Body of pancreas (tissue), 4 donors: ENCODE results near the gene VCP.

ENCODE experiments used
- CTCF ChIP-seq, 7 experiments: fragments of 450-650 bp in 4 of 7; fragments of 200-600 bp in 3 of 7; sonication (generic) in 3 of 7; IDR thresholded peaks; one replicate each; pipeline ENCODE4 v1.5.1; 2016 to 2019; ENCODE audit warnings: antibody characterized with exemption in 7 of 7
- POLR2A ChIP-seq, 3 donors: fragments of 450-650 bp; IDR thresholded peaks; one replicate each; pipeline ENCODE4 v1.6.1; 2016; ENCODE audit warnings: antibody characterized with exemption in 3 of 3, mild to moderate bottlenecking in 2 of 3

GRCh38 chr9:35048511-35048910, 23.9 kb downstream of the VCP start:
- no peak for TF ChIP-seq CTCF (IDR thresholded peaks at IDR 0.05)
- no peak for TF ChIP-seq POLR2A (IDR thresholded peaks at IDR 0.05)
